ENCODE results near the gene MZT2A. TPM values are rescaled to one million over a fixed set of nuclear protein-coding genes. Genes with fewer than 3 reads are reported as not detected.
"Not testable (repeated sequence)": the region's sequence is repeated elsewhere in the genome, so short reads cannot be mapped to it uniquely, and the experiment has no call there.

Gene MZT2A
- total RNA-seq, 1 donor from 2014 or later, result 45.0 TPM

GRCh38 chr2:131488306-131489205 lies 3.6 kb downstream of the MZT2A start:
- H4K20me1 ChIP-seq (ENCODE audit: low read depth), result no peaks in the 10 kb centered on the region
- no peaks in the 10 kb centered on the region for H3K27me3 ChIP-seq
- H3K79me2 ChIP-seq (ENCODE audit: low read depth), result peaks cover 21% of the 10 kb centered on the region
- no peak overlapping the region for H3K27ac ChIP-seq
- no peak overlapping the region for H3K4me3 ChIP-seq
- peaks cover 7% of the 10 kb centered on the region for H3K27me3 Mint-ChIP-seq (ENCODE audit: insufficient read depth, low read depth)
- no peak overlapping the region for H3K4me3 Mint-ChIP-seq
- H3K4me2 ChIP-seq, result no peak overlapping the region
- H3K36me3 ChIP-seq, result no peaks in the 10 kb centered on the region
- H3K9ac ChIP-seq, result no peak overlapping the region
- no peaks in the 10 kb centered on the region for H3K9me3 Mint-ChIP-seq
- peaks cover 21% of the 10 kb centered on the region for H3K4me1 Mint-ChIP-seq
- H3K36me3 Mint-ChIP-seq, result peaks cover 2% of the 10 kb centered on the region
- no peak for TF ChIP-seq EZH2phosphoT487 (IDR thresholded peaks at IDR 0.05)
- no peak for TF ChIP-seq CTCF (IDR thresholded peaks at IDR 0.05)
- no peak for TF ChIP-seq EZH2 (IDR thresholded peaks at IDR 0.05)
- no peak overlapping the region for H3K27ac Mint-ChIP-seq
- no peak for DNase-seq (ENCODE audit: low spot score)
- no peak overlapping the region for H2AFZ ChIP-seq (replicated peaks)
- peaks cover under 1% of the 10 kb centered on the region for H3K4me1 ChIP-seq
- H3K9me3 ChIP-seq (ENCODE audit: low read depth), result no peaks in the 10 kb centered on the region
- peaks cover 13% of the 10 kb centered on the region for H3F3A ChIP-seq (ENCODE audit: low read depth)

- H3K9ac ChIP-seq; H3K36me3 ChIP-seq; H2AFZ ChIP-seq (replicated peaks); H3K4me3 ChIP-seq; H3K9me3 Mint-ChIP-seq; H3K9me3 ChIP-seq (ENCODE audit: low read depth); H3K36me3 Mint-ChIP-seq; H3K4me1 ChIP-seq; H3K27ac ChIP-seq; H3K27me3 Mint-ChIP-seq (ENCODE audit: insufficient read depth, low read depth); H3F3A ChIP-seq (ENCODE audit: low read depth); H4K20me1 ChIP-seq (ENCODE audit: low read depth); H3K27me3 ChIP-seq; DNase-seq (ENCODE audit: low spot score); H3K4me2 ChIP-seq; H3K4me3 Mint-ChIP-seq: not testable (repeated sequence)
- H3K4me1 Mint-ChIP-seq, result peaks cover 17% of the 10 kb centered on the region
- H3K79me2 ChIP-seq (ENCODE audit: low read depth), result peaks cover 12% of the 10 kb centered on the region
- peak overlapping the region; percentile 50 for H3K27ac Mint-ChIP-seq
Measured at GRCh38 chr2:131486201-131486902, 5.8 kb downstream of the MZT2A start.

- H4K20me1 ChIP-seq (ENCODE audit: low read depth); H3K4me2 ChIP-seq; H3K79me2 ChIP-seq (ENCODE audit: low read depth); H3K36me3 Mint-ChIP-seq; H3K9ac ChIP-seq; H3K4me1 ChIP-seq; H2AFZ ChIP-seq (replicated peaks); H3K4me3 Mint-ChIP-seq; H3K9me3 ChIP-seq (ENCODE audit: low read depth); H3K4me3 ChIP-seq; H3K9me3 Mint-ChIP-seq; H3K4me1 Mint-ChIP-seq; DNase-seq (ENCODE audit: low spot score); H3K27me3 Mint-ChIP-seq (ENCODE audit: insufficient read depth, low read depth); H3K27ac Mint-ChIP-seq; H3F3A ChIP-seq (ENCODE audit: low read depth); H3K27ac ChIP-seq; H3K27me3 ChIP-seq; H3K36me3 ChIP-seq: not testable (repeated sequence)
Measured at GRCh38 chr2:131484906-131485460, 7.2 kb downstream of the MZT2A start.

GRCh38 chr2:131483981-131484820 lies 8.0 kb downstream of the MZT2A start:
- H3K27ac Mint-ChIP-seq; H3K4me1 ChIP-seq; H4K20me1 ChIP-seq (ENCODE audit: low read depth); H3K79me2 ChIP-seq (ENCODE audit: low read depth); DNase-seq (ENCODE audit: low spot score); H3K4me1 Mint-ChIP-seq; H3K27ac ChIP-seq; H3K9me3 ChIP-seq (ENCODE audit: low read depth); H3K9me3 Mint-ChIP-seq; H3K36me3 ChIP-seq; H3K4me2 ChIP-seq; H3F3A ChIP-seq (ENCODE audit: low read depth); H2AFZ ChIP-seq (replicated peaks); H3K27me3 Mint-ChIP-seq (ENCODE audit: insufficient read depth, low read depth); H3K36me3 Mint-ChIP-seq; H3K4me3 Mint-ChIP-seq; H3K9ac ChIP-seq; H3K27me3 ChIP-seq; H3K4me3 ChIP-seq: not testable (repeated sequence)

- not testable (repeated sequence) for H2AFZ ChIP-seq (replicated peaks); H3K27ac ChIP-seq; H3K9ac ChIP-seq; H3K4me1 Mint-ChIP-seq; H3K9me3 Mint-ChIP-seq; H3F3A ChIP-seq (ENCODE audit: low read depth); DNase-seq (ENCODE audit: low spot score); H3K27me3 ChIP-seq; H3K4me3 ChIP-seq; H3K4me3 Mint-ChIP-seq; H3K27ac Mint-ChIP-seq; H3K79me2 ChIP-seq (ENCODE audit: low read depth); H3K36me3 Mint-ChIP-seq; H4K20me1 ChIP-seq (ENCODE audit: low read depth); H3K4me2 ChIP-seq; H3K36me3 ChIP-seq; H3K27me3 Mint-ChIP-seq (ENCODE audit: insufficient read depth, low read depth); H3K9me3 ChIP-seq (ENCODE audit: low read depth); H3K4me1 ChIP-seq
Measured at GRCh38 chr2:131482506-131483155, 9.6 kb downstream of the MZT2A start.

GRCh38 chr2:131480351-131480750 lies 11.8 kb downstream of the MZT2A start:
- H3K79me2 ChIP-seq (ENCODE audit: low read depth); H3K36me3 Mint-ChIP-seq; H2AFZ ChIP-seq (replicated peaks); H3K4me3 Mint-ChIP-seq; H3K36me3 ChIP-seq; H3K4me1 ChIP-seq; H3K27ac Mint-ChIP-seq; H3K27me3 ChIP-seq; H3K27me3 Mint-ChIP-seq (ENCODE audit: insufficient read depth, low read depth); H3K9ac ChIP-seq; H3K4me1 Mint-ChIP-seq; H3K9me3 Mint-ChIP-seq; H3K4me3 ChIP-seq; H3K9me3 ChIP-seq (ENCODE audit: low read depth); DNase-seq (ENCODE audit: low spot score); H3F3A ChIP-seq (ENCODE audit: low read depth); H3K4me2 ChIP-seq; H3K27ac ChIP-seq; H4K20me1 ChIP-seq (ENCODE audit: low read depth): not testable (repeated sequence)
